NT2/D1 (cell line): ENCODE data around the gene SPDYE16.
"Not testable (repeated sequence)": the region's sequence is repeated elsewhere in the genome, so short reads cannot be mapped to it uniquely, and the experiment has no call there.

Experiments used
- SUZ12 ChIP-seq: IDR thresholded peaks from 2 replicates; pipeline ENCODE4 v1.6.1; 2011; ENCODE audit not compliant: insufficient read length, insufficient read depth; ENCODE audit errors: extremely low read depth
- ZNF274 ChIP-seq: IDR thresholded peaks from 2 replicates; pipeline ENCODE4 v1.6.1; 2011; ENCODE audit warnings: mild to moderate bottlenecking, low read depth, low read length

GRCh38 chr7:76502836-76503235, 40.3 kb downstream of the SPDYE16 start:
- not testable (repeated sequence) for TF ChIP-seq ZNF274, SUZ12
